GM21447 (cell line): ENCODE data around the gene SLC25A28.
A peak's percentile ranks its signal among the peaks of the same experiment; 100 is the strongest.
"Not testable (repeated sequence)": the region's sequence is repeated elsewhere in the genome, so short reads cannot be mapped to it uniquely, and the experiment has no call there.

Experiments
- ATAC-seq: cut with Tn5 transposase; IDR thresholded peaks from one replicate; pipeline ENCODE4 v1.9.1; 2021; ENCODE audit not compliant: unreplicated experiment

The SLC25A28 gene

GRCh38 chr10:99628923-99629624 is 8.8 kb upstream of the SLC25A28 start:
- ATAC-seq, result no peak

GRCh38 chr10:99625124-99625523 is 4.9 kb upstream of the SLC25A28 start:
- ATAC-seq, result not testable (repeated sequence)

- ATAC-seq, result no peak
Observed at GRCh38 chr10:99623919-99624318, 3.7 kb upstream of the SLC25A28 start.

- no peak for ATAC-seq
Observed at GRCh38 chr10:99621454-99622251, 1.4 kb upstream of the SLC25A28 start.

GRCh38 chr10:99620711-99621453 is 643 bp upstream of the SLC25A28 start:
- peak; percentile 83 for ATAC-seq

GRCh38 chr10:99619090-99619800 is 994 bp downstream of the SLC25A28 start:
- ATAC-seq, result no peak

- no peak for ATAC-seq
Observed at GRCh38 chr10:99617696-99618095, 2.5 kb downstream of the SLC25A28 start.

GRCh38 chr10:99615426-99615825 is 4.8 kb downstream of the SLC25A28 start:
- ATAC-seq, result no peak

GRCh38 chr10:99612167-99612831 is 7.9 kb downstream of the SLC25A28 start:
- no peak for ATAC-seq

GRCh38 chr10:99611326-99611725 is 8.9 kb downstream of the SLC25A28 start:
- no peak for ATAC-seq

- ATAC-seq, result no peak
Observed at GRCh38 chr10:99610221-99610620, 10.0 kb downstream of the SLC25A28 start.

- ATAC-seq, result no peak
Observed at GRCh38 chr10:99609186-99609585, 11.1 kb downstream of the SLC25A28 start.

- ATAC-seq, result no peak
Observed at GRCh38 chr10:99605351-99605750, 14.9 kb downstream of the SLC25A28 start.

GRCh38 chr10:99604862-99605261 is 15.4 kb downstream of the SLC25A28 start:
- no peak for ATAC-seq

- no peak for ATAC-seq
Observed at GRCh38 chr10:99598781-99599509, 21.3 kb downstream of the SLC25A28 start.

- ATAC-seq, result no peak
Observed at GRCh38 chr10:99598011-99598410, 22.2 kb downstream of the SLC25A28 start.

- ATAC-seq, result not testable (repeated sequence)
Observed at GRCh38 chr10:99596708-99597107, 23.5 kb downstream of the SLC25A28 start.

- no peak for ATAC-seq
Observed at GRCh38 chr10:99595770-99596465, 24.3 kb downstream of the SLC25A28 start.

- ATAC-seq, result no peak
Observed at GRCh38 chr10:99595236-99595635, 25.0 kb downstream of the SLC25A28 start.
